Measurements from ENCODE around the gene KIAA1958.
"Not testable (repeated sequence)": the region's sequence is repeated elsewhere in the genome, so short reads cannot be mapped to it uniquely, and the experiment has no call there.

Gene KIAA1958

DNA sequence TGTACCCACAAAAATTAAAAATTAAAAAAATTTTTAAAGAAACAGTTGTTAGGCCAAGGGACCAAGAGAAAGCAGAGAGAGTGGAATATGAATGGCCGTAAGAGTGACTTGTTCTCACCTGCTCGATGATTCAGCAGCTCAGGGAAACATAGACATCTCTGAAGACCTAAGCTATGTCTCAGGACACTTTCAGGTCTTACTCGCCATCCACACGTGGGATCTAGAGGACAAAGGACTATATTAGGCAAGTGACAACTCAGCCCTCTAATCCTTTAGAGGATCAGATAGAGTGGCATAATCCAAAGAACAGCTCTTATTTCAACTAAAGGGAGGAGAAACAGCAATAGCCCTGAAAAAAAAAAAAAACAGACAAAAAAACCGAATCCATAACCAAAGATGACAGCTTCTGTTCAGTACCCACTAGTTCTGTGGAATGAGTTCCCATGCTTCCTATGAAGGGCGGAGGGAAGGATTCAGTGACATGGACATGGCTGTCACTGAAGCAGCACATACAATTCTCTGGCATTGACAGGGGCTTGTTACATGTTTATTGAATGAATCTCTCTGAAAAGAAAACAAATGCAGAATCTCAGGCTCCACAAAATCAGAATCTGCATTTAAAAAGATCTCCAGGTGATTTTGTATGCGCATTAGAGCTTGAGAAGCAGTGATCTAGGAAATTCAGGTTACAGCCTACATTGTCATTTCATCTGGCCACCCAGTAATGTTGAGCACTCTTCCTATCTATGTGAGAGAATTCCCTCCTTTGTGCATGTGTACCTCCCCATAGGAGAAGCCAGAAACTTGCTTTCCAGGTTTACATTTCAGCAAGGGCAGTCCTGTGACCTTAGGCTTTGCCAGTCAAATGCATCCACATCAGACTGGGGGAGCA lies 96.0 kb downstream of the KIAA1958 start:
- no peak overlapping the region for H3K4me3 ChIP-seq (ENCODE audit: low read depth, low read length)
- no peak for DNase-seq (ENCODE audit: low read depth)
- TF ChIP-seq, protein P1, sequence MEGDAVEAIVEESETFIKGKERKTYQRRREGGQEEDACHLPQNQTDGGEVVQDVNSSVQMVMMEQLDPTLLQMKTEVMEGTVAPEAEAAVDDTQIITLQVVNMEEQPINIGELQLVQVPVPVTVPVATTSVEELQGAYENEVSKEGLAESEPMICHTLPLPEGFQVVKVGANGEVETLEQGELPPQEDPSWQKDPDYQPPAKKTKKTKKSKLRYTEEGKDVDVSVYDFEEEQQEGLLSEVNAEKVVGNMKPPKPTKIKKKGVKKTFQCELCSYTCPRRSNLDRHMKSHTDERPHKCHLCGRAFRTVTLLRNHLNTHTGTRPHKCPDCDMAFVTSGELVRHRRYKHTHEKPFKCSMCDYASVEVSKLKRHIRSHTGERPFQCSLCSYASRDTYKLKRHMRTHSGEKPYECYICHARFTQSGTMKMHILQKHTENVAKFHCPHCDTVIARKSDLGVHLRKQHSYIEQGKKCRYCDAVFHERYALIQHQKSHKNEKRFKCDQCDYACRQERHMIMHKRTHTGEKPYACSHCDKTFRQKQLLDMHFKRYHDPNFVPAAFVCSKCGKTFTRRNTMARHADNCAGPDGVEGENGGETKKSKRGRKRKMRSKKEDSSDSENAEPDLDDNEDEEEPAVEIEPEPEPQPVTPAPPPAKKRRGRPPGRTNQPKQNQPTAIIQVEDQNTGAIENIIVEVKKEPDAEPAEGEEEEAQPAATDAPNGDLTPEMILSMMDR (IDR thresholded peaks at IDR 0.05; ENCODE audit: insufficient read depth, low read depth, low read length, missing control alignments) = no peak

- TF ChIP-seq, protein P1 (IDR thresholded peaks at IDR 0.05; ENCODE audit: insufficient read depth, low read depth, low read length, missing control alignments) = no peak
- no peak overlapping the region for H3K4me3 ChIP-seq (ENCODE audit: low read depth, low read length)
- DNase-seq (ENCODE audit: low read depth) = no peak
Measured at GRCh38 chr9:112586599-112587155, 100.0 kb downstream of the KIAA1958 start.

DNA sequence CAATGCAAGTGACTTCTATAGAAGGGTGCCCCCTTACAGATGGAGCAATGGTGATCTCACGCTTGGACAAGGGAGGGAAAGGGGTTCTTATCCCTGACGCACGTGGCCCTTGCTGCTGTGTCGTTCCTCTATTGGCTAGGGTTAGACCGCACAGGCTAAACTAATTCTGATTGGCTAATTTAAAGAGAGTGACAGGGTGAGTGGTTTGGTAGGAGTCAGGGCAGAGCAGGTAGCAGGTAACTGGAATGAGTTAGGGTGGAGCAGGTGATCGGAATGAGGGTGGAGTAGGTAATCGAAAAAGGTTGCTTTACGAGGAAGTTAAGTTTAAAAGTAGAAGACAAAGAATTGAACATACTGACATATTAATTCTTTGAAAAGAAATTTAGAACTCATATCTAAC lies 105.2 kb downstream of the KIAA1958 start:
- not testable (repeated sequence) for H3K4me3 ChIP-seq (ENCODE audit: low read depth, low read length); DNase-seq (ENCODE audit: low read depth)

DNA sequence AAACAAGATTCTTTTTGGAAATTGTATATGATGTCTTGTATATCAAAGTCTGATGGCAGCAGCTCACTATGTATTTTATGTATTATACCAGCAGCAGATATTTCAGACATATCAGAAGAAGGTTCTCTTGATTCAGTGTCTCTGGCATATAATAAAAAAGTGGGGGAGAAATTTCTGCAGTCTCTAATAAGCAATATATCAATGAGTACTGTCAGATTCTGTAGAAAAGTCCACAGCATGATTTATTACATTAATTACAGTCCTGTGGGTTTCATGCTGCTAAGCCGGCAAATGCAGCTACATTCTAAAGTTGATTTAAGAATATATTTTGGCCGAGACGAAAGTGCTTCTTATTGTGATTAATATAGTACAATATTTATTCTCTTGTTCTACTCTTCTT lies 113.1 kb downstream of the KIAA1958 start:
- TF ChIP-seq, protein P1 (IDR thresholded peaks at IDR 0.05; ENCODE audit: insufficient read depth, low read depth, low read length, missing control alignments) = no peak
- no peak for DNase-seq (ENCODE audit: low read depth)

GRCh38 chr9:112601636-112602035 lies 115.0 kb downstream of the KIAA1958 start:
- no peak for DNase-seq (ENCODE audit: low read depth)

More for the DNA sequence above, 113.1 kb downstream of the KIAA1958 start:
- H3K4me3 ChIP-seq (ENCODE audit: low read depth, low read length) = no peak overlapping the region

GRCh38 chr9:112604790-112605189 lies 118.2 kb downstream of the KIAA1958 start:
- DNase-seq (ENCODE audit: low read depth) = no peak
- H3K4me3 ChIP-seq (ENCODE audit: low read depth, low read length) = no peak overlapping the region
- TF ChIP-seq, protein P1 (IDR thresholded peaks at IDR 0.05; ENCODE audit: insufficient read depth, low read depth, low read length, missing control alignments) = no peak

More at GRCh38 chr9:112601636-112602035, 115.0 kb downstream of the KIAA1958 start:
- TF ChIP-seq, protein P1 (IDR thresholded peaks at IDR 0.05; ENCODE audit: insufficient read depth, low read depth, low read length, missing control alignments) = no peak
- no peak overlapping the region for H3K4me3 ChIP-seq (ENCODE audit: low read depth, low read length)

DNA sequence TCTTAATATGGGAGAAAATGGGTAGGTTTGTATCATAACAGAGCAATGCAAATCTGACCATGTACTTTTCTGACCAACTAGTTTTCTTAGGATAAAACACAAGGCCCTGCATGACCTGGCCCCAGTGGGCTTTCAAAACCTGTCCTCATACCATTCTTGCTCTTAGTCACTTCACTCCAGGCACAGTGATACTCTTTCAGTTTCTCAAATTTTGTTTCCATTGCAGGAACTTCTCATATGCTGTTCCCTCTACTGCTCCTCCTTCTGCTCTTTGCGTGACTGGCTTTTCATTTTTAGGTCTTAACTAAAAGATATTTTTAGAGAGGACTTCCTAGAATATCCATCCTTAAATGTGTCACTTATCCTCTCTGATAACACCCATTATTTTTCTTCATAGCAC lies 118.9 kb downstream of the KIAA1958 start:
- H3K4me3 ChIP-seq (ENCODE audit: low read depth, low read length) = no peak overlapping the region
- TF ChIP-seq, protein P1 (IDR thresholded peaks at IDR 0.05; ENCODE audit: insufficient read depth, low read depth, low read length, missing control alignments) = no peak
- DNase-seq (ENCODE audit: low read depth) = peak; percentile 80

Measured in GM12865 (cell line).